NCI-H2081 (cell line): ENCODE data around the gene PTPN2.
A peak's percentile ranks its signal among the peaks of the same experiment; 100 is the strongest.
"Not testable (repeated sequence)": the region's sequence is repeated elsewhere in the genome, so short reads cannot be mapped to it uniquely, and the experiment has no call there.

Experiments used
- DNase-seq, 2 experiments: peaks; one replicate each; lab custom pipeline; 2025; lab: John Stamatoyannopoulos, UW

Gene PTPN2

GRCh38 chr18:12883684-12884405 is at the start of gene PTPN2:
PTPN2 (minus strand) TSS chr18:12884237; CDS start chr18:12884141, 96 bp downstream.
- peak; percentile 84 to 91 for DNase-seq

DNA sequence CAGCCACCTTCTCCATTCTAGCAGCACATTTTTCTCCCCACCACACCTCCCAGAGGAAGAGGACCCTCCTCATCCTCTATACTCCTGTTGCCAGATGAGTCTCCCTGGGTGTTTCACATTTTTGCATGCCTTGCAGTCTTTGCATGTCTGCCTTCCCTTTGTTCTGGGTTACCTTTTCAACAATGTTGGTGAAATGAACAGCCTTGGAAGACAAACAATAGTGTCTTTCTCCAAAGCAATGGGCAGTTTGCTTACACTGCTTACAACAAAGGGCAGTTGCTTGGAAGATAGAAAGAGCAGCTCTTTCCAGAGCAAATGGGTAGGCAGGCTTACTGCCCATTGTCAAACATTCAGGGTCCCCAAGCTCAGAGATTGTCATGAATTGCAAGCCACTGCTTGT is 49.3 kb upstream of the PTPN2 start:
- no peak for DNase-seq

DNA sequence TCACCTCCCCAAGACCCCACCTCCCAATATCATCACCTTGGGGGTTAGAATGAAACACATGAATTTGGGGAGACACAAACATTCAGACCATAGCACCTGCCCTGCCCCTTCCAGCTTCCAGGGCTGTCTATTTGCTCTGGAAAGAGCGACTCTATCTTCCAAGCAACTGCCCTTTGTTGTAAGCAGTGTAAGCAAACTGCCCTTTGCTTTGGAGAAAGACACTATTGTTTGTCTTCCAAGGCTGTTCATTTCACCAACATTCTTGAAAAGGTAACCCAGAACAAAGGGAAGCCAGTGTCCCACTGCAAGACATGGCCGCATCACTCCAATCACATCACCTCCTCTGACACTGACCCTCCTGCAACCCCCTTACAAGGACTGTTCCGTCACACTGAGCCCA is 46.9 kb upstream of the PTPN2 start:
- no peak for DNase-seq

- DNase-seq: no peak
Observed at GRCh38 chr18:12930376-12930775, 46.3 kb upstream of the PTPN2 start.

DNA sequence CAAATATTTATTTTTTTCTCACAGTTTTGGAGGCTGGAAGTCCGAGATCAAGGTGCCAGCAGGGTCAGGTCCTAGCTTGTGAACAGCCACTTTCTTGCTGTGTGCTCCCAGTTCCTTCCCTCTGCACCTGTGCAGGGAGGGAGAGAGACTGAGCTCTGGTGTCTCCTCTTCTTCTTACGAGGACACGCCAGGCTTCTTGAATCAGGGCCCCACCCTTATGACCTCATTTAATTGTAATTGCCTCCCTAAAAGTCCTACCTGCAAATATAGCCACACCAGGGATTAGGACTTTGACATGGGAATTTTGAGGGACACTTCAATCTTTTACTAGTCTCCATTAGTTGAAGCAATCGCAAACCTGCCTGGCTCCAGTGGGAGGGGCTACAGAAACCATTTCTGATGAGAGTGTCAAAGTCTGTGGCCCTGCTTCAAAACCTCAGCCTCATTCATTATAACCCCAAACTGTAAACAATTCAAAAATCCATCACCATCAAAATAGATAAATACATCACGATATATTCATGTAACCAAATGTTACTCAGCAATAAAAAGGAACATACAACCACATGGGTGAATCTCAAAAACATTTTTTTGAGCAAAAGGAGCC is 45.5 kb upstream of the PTPN2 start:
- no peak for DNase-seq

GRCh38 chr18:12928641-12929040 is 44.6 kb upstream of the PTPN2 start:
- DNase-seq: no peak

DNA sequence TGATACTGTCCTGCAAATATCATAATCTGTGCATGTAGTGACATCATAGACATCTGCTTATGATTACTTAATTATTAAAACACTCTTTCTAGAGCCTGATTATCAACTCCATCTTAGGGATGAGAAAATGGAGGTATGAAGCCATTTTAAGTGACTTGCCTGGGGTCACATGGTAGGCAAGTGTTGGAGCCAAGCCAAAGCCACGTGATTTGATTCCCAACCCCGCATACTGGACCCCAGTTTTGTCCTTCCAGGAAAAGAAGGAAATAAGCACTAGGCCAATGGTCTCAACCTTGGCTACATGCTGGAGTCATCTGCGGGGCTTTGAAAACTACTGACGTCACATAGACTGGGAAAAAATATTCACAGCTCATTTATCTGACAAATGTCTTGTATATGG is 44.2 kb upstream of the PTPN2 start:
- no peak for DNase-seq

GRCh38 chr18:12924616-12925015 is 40.6 kb upstream of the PTPN2 start:
- DNase-seq: no peak

- DNase-seq: no peak
Observed at GRCh38 chr18:12922266-12922665, 38.2 kb upstream of the PTPN2 start.

DNA sequence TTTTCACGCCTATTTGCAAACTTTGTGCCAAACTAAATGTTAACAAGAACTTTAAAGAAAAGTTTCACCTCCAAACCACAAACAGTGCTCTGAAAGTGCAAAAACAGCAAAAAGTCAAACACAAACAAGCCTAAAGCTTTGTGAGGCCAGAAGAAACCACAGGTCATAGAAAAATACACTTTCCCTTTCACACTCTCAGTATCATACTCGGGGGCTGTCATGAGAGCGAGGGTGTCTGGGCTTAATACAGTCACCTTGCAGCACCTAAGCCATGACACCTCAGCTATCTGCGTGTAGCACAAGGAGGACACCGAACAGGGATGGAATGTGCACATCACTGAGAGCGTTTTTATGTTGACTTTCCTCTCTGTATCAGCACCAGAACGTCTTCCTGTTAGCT is 37.1 kb upstream of the PTPN2 start:
- no peak for DNase-seq

GRCh38 chr18:12911929-12912703 is 28.1 kb upstream of the PTPN2 start:
- no peak for DNase-seq

DNA sequence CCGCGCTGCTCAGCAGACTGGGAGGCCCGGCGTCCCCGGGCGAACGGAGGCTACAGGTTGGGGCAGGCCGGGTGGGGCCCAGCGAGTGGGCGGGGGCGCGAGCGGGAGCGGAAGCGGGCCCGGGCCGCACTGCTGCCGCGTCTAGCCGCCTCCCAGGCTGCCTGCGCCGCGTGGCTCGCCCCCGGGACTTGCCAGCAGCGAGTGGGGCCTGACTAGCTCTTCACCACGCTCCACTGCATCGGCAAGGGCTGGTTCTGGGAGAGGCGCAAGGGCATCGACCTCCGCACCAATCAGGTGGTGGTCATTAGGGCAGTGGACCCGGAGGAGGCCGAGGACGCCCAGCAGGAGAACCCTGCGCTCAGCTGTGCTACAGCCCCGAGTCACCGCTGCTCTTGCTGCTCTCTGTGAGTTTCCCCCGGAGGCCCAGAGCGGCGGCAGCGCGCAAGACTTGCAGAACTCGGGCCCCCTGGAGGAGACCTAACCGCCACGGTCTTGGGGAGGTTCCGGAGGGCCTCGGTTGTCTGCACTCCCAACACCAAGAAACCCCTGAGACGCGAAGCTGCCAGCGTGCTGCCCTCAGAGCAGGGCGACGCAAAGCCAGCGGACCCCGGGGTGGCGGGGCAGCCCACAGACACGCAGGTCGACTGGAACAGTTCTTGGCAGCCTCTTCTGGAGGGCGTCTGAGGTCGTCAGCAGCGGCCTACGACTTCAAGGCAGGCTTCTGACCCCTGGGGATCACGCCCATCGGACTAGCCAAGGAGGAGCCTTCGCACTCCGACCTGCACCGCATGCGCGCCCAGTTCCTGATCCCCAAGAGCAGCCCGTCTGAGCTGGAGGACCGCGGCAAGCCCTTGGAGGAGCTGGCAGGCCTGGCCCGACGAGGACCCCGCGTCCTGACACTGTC is 27.2 kb upstream of the PTPN2 start:
- DNase-seq: no peak

DNA sequence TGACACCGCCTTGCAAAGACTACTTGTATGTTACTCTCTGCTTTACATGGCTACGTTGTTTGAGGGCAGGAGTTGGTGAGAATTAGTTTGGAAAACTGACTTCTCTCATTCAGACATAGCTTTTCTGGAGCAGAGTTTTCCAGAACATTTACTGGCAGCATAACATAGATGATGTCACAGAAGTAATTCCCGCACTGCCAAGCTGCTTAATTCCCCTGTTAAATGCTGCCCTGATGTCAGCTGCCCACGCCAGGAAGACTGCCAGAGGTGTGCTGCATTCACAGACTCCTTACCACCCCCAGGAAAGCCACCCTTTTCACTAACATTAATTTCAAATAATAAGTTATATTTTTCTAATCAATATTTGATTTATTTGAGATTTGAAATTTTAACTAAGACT is 24.7 kb upstream of the PTPN2 start:
- DNase-seq: no peak

GRCh38 chr18:12907258-12907925 is 23.4 kb upstream of the PTPN2 start:
- no peak for DNase-seq

- no peak for DNase-seq
Observed at GRCh38 chr18:12906773-12907172, 22.7 kb upstream of the PTPN2 start.

DNA sequence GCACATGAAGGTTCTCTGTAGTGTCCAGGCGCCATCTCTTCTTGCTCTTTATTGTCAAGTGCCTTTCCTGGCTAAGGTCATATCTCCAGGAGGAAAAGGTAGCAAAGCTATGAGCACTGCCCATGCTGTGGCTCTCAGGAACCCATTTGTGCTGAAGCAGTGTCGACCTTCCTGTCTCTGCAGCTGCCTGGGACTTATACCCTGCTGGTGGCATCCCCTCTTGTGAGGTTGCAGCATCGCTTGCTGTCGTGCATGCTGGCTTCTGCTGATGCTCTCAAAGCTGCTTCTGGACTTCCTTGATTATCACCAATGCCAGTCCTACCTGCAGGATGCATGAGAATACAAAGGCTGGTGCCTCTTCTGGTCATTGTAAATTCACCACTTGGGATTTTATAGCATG is 22.1 kb upstream of the PTPN2 start:
- no peak for DNase-seq

- no peak for DNase-seq
Observed at GRCh38 chr18:12904012-12904516, 20.0 kb upstream of the PTPN2 start.

- not testable (repeated sequence) for DNase-seq
Observed at GRCh38 chr18:12901208-12901607, 17.2 kb upstream of the PTPN2 start.

DNA sequence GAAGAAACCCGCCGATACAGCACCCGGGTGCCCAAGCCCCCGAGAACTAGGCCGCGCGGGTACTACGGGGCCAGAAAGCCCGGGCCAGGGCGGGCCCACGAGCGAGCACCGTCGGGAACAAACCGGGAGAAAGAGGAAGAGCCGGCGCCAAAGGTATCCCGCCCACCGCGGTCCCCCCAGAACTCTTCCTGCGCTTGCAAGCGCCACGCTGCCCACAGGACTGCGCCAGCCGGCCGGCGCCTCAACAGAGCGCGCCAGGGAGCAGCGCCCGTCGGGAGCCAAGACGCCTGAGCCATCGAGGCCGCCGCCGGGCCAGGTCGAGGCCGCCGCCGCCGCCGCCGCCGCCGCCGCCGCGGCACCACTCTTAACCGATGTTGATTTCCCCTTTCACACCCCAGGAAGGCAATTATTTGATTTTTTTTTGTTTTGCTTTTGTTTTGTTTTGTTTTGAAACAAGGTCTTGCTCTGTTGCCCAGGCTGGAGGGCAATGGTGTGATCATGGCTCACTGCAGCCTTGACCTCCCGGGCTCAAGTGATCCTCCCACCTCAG is 12.8 kb upstream of the PTPN2 start:
- not testable (repeated sequence) for DNase-seq

DNA sequence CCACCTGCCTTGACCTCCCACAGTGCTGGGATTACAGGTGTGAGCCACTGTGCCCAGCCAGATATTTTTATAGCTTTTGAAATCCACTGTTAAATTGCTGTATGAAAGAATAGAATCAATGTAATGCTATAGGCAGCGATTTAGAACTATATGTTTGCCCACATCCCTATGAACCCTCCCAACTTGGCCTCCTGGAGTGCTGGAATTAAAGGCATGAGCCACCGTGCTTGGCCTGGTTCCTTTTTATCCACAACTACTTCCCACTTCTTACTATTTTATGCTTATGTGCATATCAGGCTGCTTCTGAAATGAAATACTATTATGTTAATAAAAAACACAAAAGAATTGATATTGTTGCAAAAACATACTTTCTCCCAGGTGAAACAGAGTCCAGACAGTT is 11.6 kb upstream of the PTPN2 start:
- no peak for DNase-seq

GRCh38 chr18:12895014-12895413 is 11.0 kb upstream of the PTPN2 start:
- DNase-seq: no peak
